ENCODE results near the gene LALBA.
"Not testable (repeated sequence)": the region's sequence is repeated elsewhere in the genome, so short reads cannot be mapped to it uniquely, and the experiment has no call there.

The LALBA gene

DNA sequence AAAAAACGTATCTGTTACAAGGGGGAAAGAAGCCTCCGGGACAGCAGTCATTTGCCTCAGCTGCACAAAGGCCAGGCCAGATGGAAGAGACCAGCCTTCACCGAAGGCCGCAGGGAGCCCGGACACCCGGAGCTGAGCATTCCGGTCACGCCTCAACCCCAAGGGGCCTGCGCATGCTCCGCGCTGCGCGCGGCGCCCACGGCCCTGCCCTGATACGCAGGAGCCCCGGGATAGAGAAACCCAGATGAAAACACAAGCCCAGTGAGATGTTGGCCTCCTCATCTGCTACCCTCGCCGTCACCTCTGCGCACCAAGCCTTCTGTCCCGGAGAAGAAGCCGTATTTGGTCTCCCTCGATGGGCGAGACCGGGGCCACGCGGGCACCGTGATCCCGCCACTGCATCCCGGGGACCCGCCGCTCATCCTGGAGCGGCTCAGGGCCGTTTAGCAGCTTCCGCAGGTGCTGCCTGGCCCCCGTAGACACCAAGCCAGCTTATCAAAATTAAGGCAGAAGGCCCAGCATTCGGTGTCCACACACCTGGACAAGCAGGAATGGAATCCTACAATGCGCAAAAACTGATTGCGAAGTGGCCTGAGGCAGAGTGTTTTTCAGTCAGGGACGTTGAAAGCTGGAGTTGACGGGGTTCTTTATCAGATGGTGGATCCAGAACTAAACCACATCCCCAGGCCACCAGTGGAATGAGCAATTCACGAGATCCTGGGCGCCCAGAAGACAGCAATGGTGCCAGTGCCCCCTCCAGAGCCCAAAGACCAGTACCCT is 41.8 kb downstream of the LALBA start:
- no peak for DNase-seq

DNA sequence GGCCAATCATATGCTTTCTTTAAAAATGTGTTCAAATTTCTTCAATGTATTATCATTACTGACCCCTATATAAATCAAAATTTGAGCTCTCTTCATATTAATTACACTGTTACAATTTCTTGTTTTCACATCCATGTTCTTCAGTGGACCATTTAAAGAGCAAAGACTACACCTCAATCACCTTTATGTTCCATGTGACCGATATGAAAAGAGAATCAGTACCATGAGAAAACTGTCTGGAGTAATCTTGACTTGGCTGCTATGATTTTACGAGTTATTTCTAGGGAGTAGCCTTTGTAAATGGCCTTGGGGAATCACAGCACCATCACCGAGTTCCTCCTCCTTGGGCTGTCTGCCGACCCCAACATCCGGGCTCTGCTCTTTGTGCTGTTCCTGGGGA is 44.5 kb downstream of the LALBA start, which contains the start of gene OR8S1:
Gene OR8S1 (plus strand): TSS at position 301 of the 400 bp plus-strand sequence. CDS start 0 bp downstream, at position 301.
- DNase-seq: no peak

DNA sequence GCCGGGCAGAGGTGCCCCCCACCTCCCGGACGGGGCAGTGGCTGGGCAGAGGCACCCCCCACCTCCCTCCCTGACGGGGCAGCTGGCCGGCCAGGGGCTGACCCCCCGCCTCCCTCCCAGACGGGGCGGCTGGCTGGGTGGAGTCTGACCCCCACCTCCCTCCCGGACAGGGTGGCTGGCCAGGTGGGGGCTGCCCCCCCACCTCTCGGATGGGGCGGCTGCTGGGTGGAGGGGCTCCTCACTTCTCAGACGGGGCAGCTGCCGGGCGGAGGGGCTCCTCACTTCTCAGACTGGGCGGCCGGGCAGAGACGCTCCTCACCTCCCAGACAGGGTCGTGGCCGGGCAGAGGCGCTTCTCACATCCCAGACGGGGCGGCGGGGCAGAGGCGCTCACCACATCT is 49.5 kb downstream of the LALBA start:
- DNase-seq: not testable (repeated sequence)
